ENCODE data around the gene NAB2. TPM values are rescaled to one million over a fixed set of nuclear protein-coding genes. Genes with fewer than 3 reads are reported as not detected.
A peak's percentile ranks its signal among the peaks of the same experiment; 100 is the strongest.

The NAB2 gene
- polyA plus RNA-seq, 1 of the 3 experiments (the other 2 are of a cell fraction) = 23.7 TPM

- TF ChIP-seq REST (IDR thresholded peaks at IDR 0.05; ENCODE audit: low read depth, low read length) = no peak
Observed at GRCh38 chr12:57092876-57093414, 4.0 kb downstream of the NAB2 start (continued).

DNA sequence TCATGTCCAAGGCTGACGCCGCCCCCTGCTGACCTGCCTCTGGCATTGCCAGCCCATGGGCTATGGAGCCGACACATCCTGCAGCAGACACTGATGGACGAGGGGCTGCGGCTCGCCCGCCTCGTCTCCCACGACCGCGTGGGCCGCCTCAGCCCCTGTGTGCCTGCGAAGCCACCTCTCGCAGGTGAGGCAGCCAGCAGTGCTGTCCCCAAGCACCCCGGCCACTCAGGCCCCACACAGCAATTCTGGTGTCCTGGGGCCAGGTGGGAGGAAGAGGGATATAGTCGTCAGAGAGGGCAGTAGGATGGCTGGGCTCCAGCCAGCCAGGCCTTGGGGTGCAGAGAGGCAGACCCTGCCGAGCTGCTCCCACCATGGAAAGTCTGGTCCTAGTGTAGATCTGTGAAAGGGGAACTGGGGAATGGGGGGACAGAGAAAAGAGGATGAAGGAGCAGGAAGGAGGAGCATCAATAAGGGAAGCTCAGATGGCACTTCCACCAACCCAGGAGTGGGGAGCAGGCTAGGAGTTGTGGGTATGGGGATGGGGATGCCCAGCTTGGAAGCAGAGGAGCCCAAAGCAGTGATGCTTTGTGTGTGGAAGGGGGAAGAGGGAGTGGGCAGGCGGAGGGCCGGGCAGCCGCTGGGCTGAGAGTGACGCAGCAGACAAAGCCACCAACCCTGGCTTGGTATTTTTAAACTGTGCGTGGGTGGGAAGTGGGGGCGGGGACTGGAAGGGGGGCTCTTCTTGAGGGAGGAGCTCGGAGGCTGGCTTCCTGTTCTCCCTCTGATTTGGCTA is 4.7 kb downstream of the NAB2 start:
- Histone ChIP-seq H2AFZ (ENCODE audit: low read depth) (no peak overlapping the region), H3K79me2 (ENCODE audit: insufficient read depth) (peaks cover 39% of the 10 kb centered on the region)
- POLR2A ChIA-PET = no interaction called here

More for the DNA sequence above, 4.7 kb downstream of the NAB2 start:
- H3K27me3 ChIP-seq (ENCODE audit: insufficient read depth) = no peaks in the 10 kb centered on the region
- H3K4me3 ChIP-seq (ENCODE audit: low read depth in 2 of 2, low read length in 1 of 2) = no peak overlapping the region
- no peak overlapping the region; the same call in 1 of the 2 replicates for H3K4me2 ChIP-seq
- H3F3A ChIP-seq (replicated peaks; ENCODE audit: insufficient read depth) = peaks cover 5% of the 10 kb centered on the region
- no peak overlapping the region for H3K9ac ChIP-seq
- H4K20me1 ChIP-seq (ENCODE audit: insufficient read depth) = peaks cover 35% of the 10 kb centered on the region
- no peaks in the 10 kb centered on the region for H3K9me3 ChIP-seq
- H3K9me2 ChIP-seq = no peaks in the 10 kb centered on the region
- H3K36me3 ChIP-seq (replicated peaks in 1 of 2; ENCODE audit: control insufficient read depth in 1 of 2, insufficient read depth in 2 of 2, low read length in 1 of 2) = peaks cover 28 to 46% of the 10 kb centered on the region in 2 experiments
- CTCF ChIA-PET = interaction anchor here (0.7 to 23.2 kb wide), 13 partner anchors 12 to 145 kb away, joined by 3 to 339 read pairs (median 6); partner anchors contain the start of genes NEMP1, STAT6 and TAC3
- no peak overlapping the region for H3K27ac ChIP-seq (ENCODE audit: low read depth in 2 of 2, low read length in 1 of 2)
- WGBS (ENCODE audit: low lambda C conversion rate) = 75% methylated on average over 19 of the region's 24 CpGs
- peaks cover 9 to 20% of the 10 kb centered on the region in 2 experiments; a peak in 2 of 4 replicates for H3K4me1 ChIP-seq (ENCODE audit: control insufficient read depth in 1 of 2, insufficient read depth in 2 of 2, low read depth in 1 of 2, low read length in 1 of 2)
- TF ChIP-seq EZH2phosphoT487 (IDR thresholded peaks at IDR 0.05; ENCODE audit: borderline replicate concordance, low read depth) = no peak
- peak; percentile 58 for TF ChIP-seq SMC3 (IDR thresholded peaks at IDR 0.05; ENCODE audit: low read depth, low read length)
- peak; percentile 73 for TF ChIP-seq RAD21 (IDR thresholded peaks at IDR 0.05; ENCODE audit: low read length)
- peak; percentile 64 for TF ChIP-seq CTCF (IDR thresholded peaks at IDR 0.05)
- DNase-seq = peak; percentile 89
